ENCODE results near the gene MCC.
A peak's percentile ranks its signal among the peaks of the same experiment; 100 is the strongest.

MCC gene

DNA sequence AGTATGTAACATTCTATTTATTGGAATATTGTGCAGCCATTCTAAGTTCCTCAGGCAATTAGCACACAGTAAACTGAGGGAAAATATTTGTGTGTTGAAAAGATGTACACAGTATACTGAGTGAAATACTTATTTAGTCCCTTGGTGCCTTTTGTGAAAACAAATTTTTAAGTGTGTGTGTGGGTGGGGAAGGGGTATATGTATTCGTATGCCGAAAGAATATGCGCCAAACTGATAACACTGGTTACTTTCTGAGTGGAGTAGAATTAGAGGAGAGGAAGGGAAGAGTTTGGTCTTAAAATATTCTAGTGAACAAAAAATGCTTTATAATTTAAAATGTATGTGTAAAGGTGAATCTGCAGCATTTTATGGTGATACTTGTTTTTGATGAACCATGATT lies 508.5 kb downstream of the MCC start:
- H3K4me1 Mint-ChIP-seq: peaks cover 63% of the 10 kb centered on the region
- H3K27ac Mint-ChIP-seq: no peak overlapping the region
- peak overlapping the region; percentile 42 for H3K4me3 Mint-ChIP-seq
- no peaks in the 10 kb centered on the region for H3K27me3 Mint-ChIP-seq
- peaks cover 30% of the 10 kb centered on the region for H3K36me3 Mint-ChIP-seq
- ATAC-seq: no peak
- H3K9me3 Mint-ChIP-seq: no peaks in the 10 kb centered on the region

GRCh38 chr5:112978836-112979235 lies 509.4 kb downstream of the MCC start:
- Mint-ChIP-seq H3K4me3 (peak overlapping the region; percentile 19), H3K9me3 (no peaks in the 10 kb centered on the region), H3K27ac (no peak overlapping the region), H3K36me3 (peaks cover 26% of the 10 kb centered on the region), H3K4me1 (peaks cover 58% of the 10 kb centered on the region), H3K27me3 (no peaks in the 10 kb centered on the region)
- no peak for ATAC-seq

- Mint-ChIP-seq H3K36me3 (peaks cover 12% of the 10 kb centered on the region), H3K9me3 (no peaks in the 10 kb centered on the region), H3K4me1 (peaks cover 45% of the 10 kb centered on the region), H3K27ac (peak overlapping the region; percentile 94), H3K4me3 (peak overlapping the region; percentile 97), H3K27me3 (no peaks in the 10 kb centered on the region)
- no peak for ATAC-seq
Observed at GRCh38 chr5:112977440-112977861, 510.8 kb downstream of the MCC start.

- ATAC-seq: peak; percentile 100
- Mint-ChIP-seq H3K9me3 (no peaks in the 10 kb centered on the region), H3K4me1 (peaks cover 45% of the 10 kb centered on the region), H3K4me3 (peak within 1 kb of the TSS; percentile 97), H3K27ac (peak within 1 kb of the TSS; percentile 94), H3K27me3 (no peaks in the 10 kb centered on the region), H3K36me3 (peaks cover 5% of the 10 kb centered on the region)
Observed at GRCh38 chr5:112976432-112977309, 511.6 kb downstream of the MCC start, which contains the start of gene DCP2. TSS of gene DCP2 (plus strand) at chr5:112976798. CDS start at chr5:112976934, 136 bp downstream.

DNA sequence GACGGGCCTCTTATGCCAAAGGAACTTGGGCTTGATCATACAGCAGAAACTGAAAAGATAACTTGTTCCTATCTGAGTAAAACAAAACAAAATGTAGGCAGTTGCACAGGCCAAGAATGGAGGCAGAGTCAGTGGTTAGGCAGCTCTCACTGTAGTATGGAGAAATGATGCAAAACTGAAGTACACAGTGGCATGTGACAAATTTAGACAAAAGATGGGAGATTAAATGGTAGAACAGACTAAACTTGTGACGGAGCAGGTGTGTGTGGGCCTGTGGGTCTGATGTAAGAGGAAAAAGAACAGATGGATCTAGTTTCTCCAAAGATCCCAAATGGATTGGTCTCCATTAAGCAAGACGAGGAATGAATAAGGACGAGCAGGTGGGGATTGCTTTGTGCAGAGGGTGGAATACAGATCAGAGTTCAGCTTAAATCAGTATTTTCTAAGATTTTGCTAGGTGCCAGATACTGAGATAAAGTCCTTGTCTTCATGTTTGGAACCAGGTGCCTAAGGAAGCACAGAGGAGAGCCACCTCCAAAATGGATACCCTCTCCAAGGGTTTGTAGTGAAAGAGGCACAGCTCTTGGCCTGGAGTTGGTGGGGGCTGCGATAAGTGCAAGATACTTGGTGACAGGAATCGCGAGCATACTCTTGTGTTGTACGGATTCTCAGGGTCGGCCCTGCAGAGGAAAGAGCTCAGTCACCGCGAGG lies 512.4 kb downstream of the MCC start:
- peaks cover 42% of the 10 kb centered on the region for H3K4me1 Mint-ChIP-seq
- H3K27me3 Mint-ChIP-seq: no peaks in the 10 kb centered on the region
- H3K27ac Mint-ChIP-seq: peak overlapping the region; percentile 94
- H3K4me3 Mint-ChIP-seq: peak overlapping the region; percentile 97
- peaks cover 5% of the 10 kb centered on the region for H3K36me3 Mint-ChIP-seq
- H3K9me3 Mint-ChIP-seq: no peaks in the 10 kb centered on the region
- ATAC-seq: peak; percentile 46

DNA sequence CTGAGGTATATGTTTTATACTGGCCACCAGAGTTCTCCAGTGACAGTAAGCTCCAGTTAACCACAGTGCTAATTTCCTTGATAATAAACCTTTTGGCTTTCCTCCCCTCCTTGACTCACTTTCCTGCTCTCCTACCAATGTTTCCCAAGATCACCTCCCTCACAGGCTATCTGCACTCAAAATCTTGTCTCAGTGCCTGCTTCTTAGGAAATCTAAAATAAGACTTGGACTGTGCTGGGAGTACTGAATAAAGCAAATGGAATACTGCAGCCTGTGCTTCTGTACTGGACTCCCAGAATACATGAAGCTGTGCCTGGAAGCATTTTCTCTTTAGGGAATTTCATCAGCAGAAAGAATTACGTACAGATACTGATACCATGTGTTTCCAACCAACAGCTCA lies 513.4 kb downstream of the MCC start:
- Mint-ChIP-seq H3K36me3 (peaks cover 5% of the 10 kb centered on the region), H3K4me1 (peaks cover 37% of the 10 kb centered on the region), H3K27me3 (no peaks in the 10 kb centered on the region), H3K27ac (peak overlapping the region; percentile 94), H3K4me3 (no peak overlapping the region), H3K9me3 (no peaks in the 10 kb centered on the region)
- no peak for ATAC-seq

- no peaks in the 10 kb centered on the region for H3K9me3 Mint-ChIP-seq
- H3K27me3 Mint-ChIP-seq: no peaks in the 10 kb centered on the region
- H3K36me3 Mint-ChIP-seq: peaks cover 5% of the 10 kb centered on the region
- H3K4me3 Mint-ChIP-seq: no peak overlapping the region
- H3K4me1 Mint-ChIP-seq: peaks cover 37% of the 10 kb centered on the region
- ATAC-seq: no peak
- no peak overlapping the region for H3K27ac Mint-ChIP-seq
Observed at GRCh38 chr5:112973904-112974303, 514.3 kb downstream of the MCC start.

GRCh38 chr5:112973036-112973435 lies 515.2 kb downstream of the MCC start:
- Mint-ChIP-seq H3K36me3 (peaks cover 5% of the 10 kb centered on the region), H3K27ac (no peak overlapping the region), H3K4me1 (peaks cover 29% of the 10 kb centered on the region), H3K27me3 (no peaks in the 10 kb centered on the region), H3K9me3 (no peaks in the 10 kb centered on the region), H3K4me3 (no peak overlapping the region)
- ATAC-seq: no peak
